Large intestine (tissue), 3 donors: ENCODE measurements around the gene ENTPD1. TPM values are rescaled to one million over a fixed set of nuclear protein-coding genes. Genes with fewer than 3 reads are reported as not detected.

Experiments used
- DNase-seq, 2 donors: peaks; one replicate each; pipeline versions ENCODE4 v3.0.0 to v3.0.0-alpha.2; 2013
- H3K27ac ChIP-seq: one replicate; pipeline ENCODE4 v1.5.1; 2013; ENCODE audit warnings: low read length
- H3K27me3 ChIP-seq: 2 replicates; pipeline ENCODE4 v1.6.1; 2013; ENCODE audit warnings: low read length; ENCODE audit not compliant: control insufficient read depth, insufficient read depth
- H3K36me3 ChIP-seq: 2 replicates; pipeline ENCODE4 v1.6.1; 2013; ENCODE audit warnings: low read length; ENCODE audit not compliant: control insufficient read depth, insufficient read depth
- H3K4me1 ChIP-seq: one replicate; pipeline ENCODE4 v1.6.1; 2013; ENCODE audit warnings: low read length; ENCODE audit not compliant: control insufficient read depth, insufficient read depth
- H3K4me3 ChIP-seq: one replicate; pipeline ENCODE4 v1.5.1; 2013; ENCODE audit warnings: low read length
- H3K9me3 ChIP-seq: one replicate; pipeline ENCODE4 v1.6.1; 2013; ENCODE audit warnings: mild to moderate bottlenecking, low read depth, low read length, moderate library complexity; ENCODE audit not compliant: control insufficient read depth
- WGBS: methylation state at CpG from one replicate; pipeline ENCODE4 v1.1.5; 2013; ENCODE audit warnings: low lambda C conversion rate; ENCODE audit not compliant: insufficient coverage; 5-methylcytosine and 5-hydroxymethylcytosine counted together
- polyA plus RNA-seq: library from polyadenylated mRNA; unstranded; fragments of 120-200 nt; gene quantifications from one replicate; pipeline ENCODE4 v1.2.1, GENCODE V29; 2013

ENTPD1 gene
- polyA plus RNA-seq, 1 donor: 21.3 TPM

GRCh38 chr10:95830044-95830443, 74.1 kb downstream of the ENTPD1 start:
- Histone ChIP-seq H3K9me3 (no peaks in the 10 kb centered on the region), H3K4me1 (no peaks in the 10 kb centered on the region), H3K27me3 (no peaks in the 10 kb centered on the region), H3K27ac (no peak overlapping the region), H3K4me3 (no peak overlapping the region), H3K36me3 (no peaks in the 10 kb centered on the region)
- no peak for DNase-seq

- Histone ChIP-seq H3K27me3 (no peaks in the 10 kb centered on the region), H3K27ac (no peak overlapping the region), H3K4me1 (no peaks in the 10 kb centered on the region), H3K4me3 (no peak overlapping the region), H3K36me3 (no peaks in the 10 kb centered on the region), H3K9me3 (no peaks in the 10 kb centered on the region)
- no peak for DNase-seq
- WGBS: no CpG with 5 or more reads among the region's 3 CpGs
Observed at GRCh38 chr10:95831076-95831475, 75.1 kb downstream of the ENTPD1 start.

- H3K27ac ChIP-seq: no peak overlapping the region
Observed at GRCh38 chr10:95831515-95831914, 75.6 kb downstream of the ENTPD1 start.

GRCh38 chr10:95832216-95833041, 76.5 kb downstream of the ENTPD1 start:
- DNase-seq: peak; percentile 23 to 33
- WGBS: no CpG with 5 or more reads among the region's 6 CpGs

More at GRCh38 chr10:95831515-95831914, 75.6 kb downstream of the ENTPD1 start:
- Histone ChIP-seq H3K27me3 (no peaks in the 10 kb centered on the region), H3K36me3 (no peaks in the 10 kb centered on the region), H3K4me3 (no peak overlapping the region), H3K4me1 (no peaks in the 10 kb centered on the region), H3K9me3 (no peaks in the 10 kb centered on the region)
- no peak for DNase-seq

GRCh38 chr10:95833042-95833610, 77.2 kb downstream of the ENTPD1 start:
- H3K27ac ChIP-seq: no peak overlapping the region
- no peak for DNase-seq

More at GRCh38 chr10:95832216-95833041, 76.5 kb downstream of the ENTPD1 start:
- Histone ChIP-seq H3K9me3 (no peaks in the 10 kb centered on the region), H3K27ac (peak overlapping the region; percentile 17), H3K36me3 (no peaks in the 10 kb centered on the region), H3K4me3 (no peak overlapping the region), H3K27me3 (no peaks in the 10 kb centered on the region), H3K4me1 (no peaks in the 10 kb centered on the region)

GRCh38 chr10:95834406-95834805, 78.4 kb downstream of the ENTPD1 start:
- Histone ChIP-seq H3K27ac (no peak overlapping the region), H3K4me1 (no peaks in the 10 kb centered on the region)
- WGBS: no CpG with 5 or more reads among the region's 3 CpGs

More at GRCh38 chr10:95833042-95833610, 77.2 kb downstream of the ENTPD1 start:
- Histone ChIP-seq H3K36me3 (no peaks in the 10 kb centered on the region), H3K4me1 (no peaks in the 10 kb centered on the region), H3K27me3 (no peaks in the 10 kb centered on the region), H3K4me3 (no peak overlapping the region), H3K9me3 (no peaks in the 10 kb centered on the region)
- WGBS: no CpG with 5 or more reads among the region's 1 CpG

GRCh38 chr10:95835149-95835860, 79.3 kb downstream of the ENTPD1 start:
- WGBS: no CpG with 5 or more reads among the region's 2 CpGs
- no peak for DNase-seq
- no peak overlapping the region for H3K4me3 ChIP-seq
- H3K36me3 ChIP-seq: no peaks in the 10 kb centered on the region
- no peak overlapping the region for H3K27ac ChIP-seq
- no peaks in the 10 kb centered on the region for H3K4me1 ChIP-seq
- H3K9me3 ChIP-seq: no peaks in the 10 kb centered on the region
- no peaks in the 10 kb centered on the region for H3K27me3 ChIP-seq

More at GRCh38 chr10:95834406-95834805, 78.4 kb downstream of the ENTPD1 start:
- Histone ChIP-seq H3K36me3 (no peaks in the 10 kb centered on the region), H3K27me3 (no peaks in the 10 kb centered on the region), H3K4me3 (no peak overlapping the region), H3K9me3 (no peaks in the 10 kb centered on the region)
- no peak for DNase-seq

GRCh38 chr10:95835911-95836310, 79.9 kb downstream of the ENTPD1 start:
- Histone ChIP-seq H3K4me3 (no peak overlapping the region), H3K27ac (no peak overlapping the region), H3K27me3 (no peaks in the 10 kb centered on the region), H3K36me3 (no peaks in the 10 kb centered on the region), H3K4me1 (peaks cover 3% of the 10 kb centered on the region), H3K9me3 (no peaks in the 10 kb centered on the region)
- DNase-seq: no peak

- WGBS: 86% methylated on average over 1 of the region's 5 CpGs
- peaks cover 3% of the 10 kb centered on the region for H3K4me1 ChIP-seq
- no peak overlapping the region for H3K4me3 ChIP-seq
- no peaks in the 10 kb centered on the region for H3K9me3 ChIP-seq
- no peaks in the 10 kb centered on the region for H3K36me3 ChIP-seq
- H3K27me3 ChIP-seq: no peaks in the 10 kb centered on the region
- H3K27ac ChIP-seq: no peak overlapping the region
- no peak for DNase-seq
Observed at GRCh38 chr10:95836610-95837355, 80.8 kb downstream of the ENTPD1 start.

GRCh38 chr10:95837356-95837776, 81.4 kb downstream of the ENTPD1 start:
- Histone ChIP-seq H3K27me3 (no peaks in the 10 kb centered on the region), H3K4me1 (peaks cover 3% of the 10 kb centered on the region), H3K4me3 (no peak overlapping the region), H3K36me3 (no peaks in the 10 kb centered on the region), H3K9me3 (no peaks in the 10 kb centered on the region), H3K27ac (no peak overlapping the region)
- no peak for DNase-seq
- no CpG with 5 or more reads among the region's 1 CpG for WGBS
